Left ventricle myocardium inferior (tissue), 1 donor: ENCODE data around the gene LMF1. TPM values are rescaled to one million over a fixed set of nuclear protein-coding genes. Genes with fewer than 3 reads are reported as not detected.

Source experiments
- DNase-seq: peaks from one replicate; pipeline ENCODE4 v3.0.0-alpha.2; 2020
- H3K27ac ChIP-seq: fragments of 200-600 bp; replicated peaks from 2 replicates; pipeline ENCODE4 v1.8.0; 2021
- H3K27me3 ChIP-seq: fragments of 200-600 bp; 2 replicates; pipeline ENCODE4 v1.8.0; 2021; ENCODE audit warnings: low read depth
- H3K36me3 ChIP-seq: fragments of 200-600 bp; 2 replicates; pipeline ENCODE4 v1.8.0; 2021
- H3K4me1 ChIP-seq: fragments of 200-600 bp; 2 replicates; pipeline ENCODE4 v1.8.0; 2021
- H3K4me3 ChIP-seq: fragments of 200-600 bp; 2 replicates; pipeline ENCODE4 v1.8.0; 2021; ENCODE audit warnings: mild to moderate bottlenecking, moderate library complexity
- H3K9me3 ChIP-seq: fragments of 200-600 bp; replicated peaks from 2 replicates; pipeline ENCODE4 v1.8.0; 2021
- intact Hi-C: fragments of 100-400 bp; cut with micrococcal nuclease; formaldehyde crosslinking; loops from one replicate; pipeline ENCODE4 v1.11.0; 2022
- long read RNA-seq: library from polyadenylated mRNA; unstranded; transcript quantifications from one replicate; pipeline ENCODE4 v2.0.0, GENCODE V29; 2021
- total RNA-seq: library from RNA; stranded (reverse); fragmentation: NEBNext Ultra II Directional; extraction: Animal tissue kit (Norgen Biotek cat#: 25700); gene quantifications from one replicate; pipeline ENCODE4 v1.2.1, GENCODE V29; 2021
- TF ChIP-seq, protein P1 (sequence below): fragments of 200-600 bp; IDR thresholded peaks from 2 replicates; pipeline ENCODE4 v1.8.0; 2021; ENCODE audit warnings: antibody characterized with exemption, mild to moderate bottlenecking, borderline replicate concordance
- donor health status: DM: no; HTN: yes; CAD: no; lungs with severe emphysema.

Gene LMF1
- total RNA-seq: 6.6 TPM
- long read RNA-seq, partial matches to known transcripts: 0 of 1 reads
- long read RNA-seq, other reads (novel, unspliced or antisense): 0 of 1 reads

DNA sequence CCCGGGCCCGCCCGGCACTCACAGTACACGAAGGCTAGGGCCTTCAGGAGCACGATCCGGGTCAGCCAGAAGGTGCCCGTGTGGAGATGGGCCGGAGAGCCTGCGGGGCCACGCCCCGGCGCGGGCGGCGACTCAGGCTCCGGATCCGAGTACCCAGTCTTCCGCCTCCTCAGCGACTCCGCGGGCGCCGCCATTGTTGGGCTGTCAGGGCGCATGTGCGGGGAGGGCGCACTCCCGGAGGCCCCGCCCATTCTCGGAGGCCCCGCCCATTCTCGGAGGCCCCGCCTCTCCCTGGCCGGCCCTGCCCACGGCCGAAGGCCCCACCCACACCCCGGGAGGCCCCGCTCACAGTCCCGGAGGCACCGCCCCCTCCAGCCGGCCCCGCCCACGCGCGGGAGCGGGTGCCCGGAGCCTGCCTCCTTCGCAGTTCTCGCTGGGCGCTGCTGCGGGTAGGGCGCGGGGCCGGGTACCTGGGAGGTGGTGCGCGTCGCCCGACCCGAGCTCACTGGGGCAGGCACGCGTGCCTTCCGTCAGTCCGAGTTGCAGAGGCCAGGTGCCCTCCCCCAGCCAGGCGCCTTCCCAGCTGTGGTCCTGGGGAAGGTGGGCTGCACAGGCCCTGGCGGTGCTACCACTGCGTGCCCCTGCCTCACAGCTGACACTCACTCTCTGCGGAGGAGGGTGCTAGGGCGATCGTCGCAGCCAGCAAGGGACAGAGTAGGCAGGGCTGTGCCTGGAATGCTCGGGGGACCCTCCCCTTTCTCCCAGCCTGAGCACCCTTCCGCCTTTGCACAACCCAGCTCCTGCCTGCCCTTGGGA, at the start of gene LMF1:
Gene LMF1 (minus strand): TSS at position 219 of the 816 bp plus-strand sequence. CDS start 4 bp downstream, at position 215.
- H3K27ac ChIP-seq: peak within 1 kb of the TSS; percentile 82
- H3K36me3 ChIP-seq: peaks cover 28% of the 10 kb centered on the region
- peaks cover 39% of the 10 kb centered on the region for H3K4me1 ChIP-seq
- H3K4me3 ChIP-seq: peak within 1 kb of the TSS; percentile 85
- intact Hi-C loops: no loop called here
- TF ChIP-seq, protein P1, sequence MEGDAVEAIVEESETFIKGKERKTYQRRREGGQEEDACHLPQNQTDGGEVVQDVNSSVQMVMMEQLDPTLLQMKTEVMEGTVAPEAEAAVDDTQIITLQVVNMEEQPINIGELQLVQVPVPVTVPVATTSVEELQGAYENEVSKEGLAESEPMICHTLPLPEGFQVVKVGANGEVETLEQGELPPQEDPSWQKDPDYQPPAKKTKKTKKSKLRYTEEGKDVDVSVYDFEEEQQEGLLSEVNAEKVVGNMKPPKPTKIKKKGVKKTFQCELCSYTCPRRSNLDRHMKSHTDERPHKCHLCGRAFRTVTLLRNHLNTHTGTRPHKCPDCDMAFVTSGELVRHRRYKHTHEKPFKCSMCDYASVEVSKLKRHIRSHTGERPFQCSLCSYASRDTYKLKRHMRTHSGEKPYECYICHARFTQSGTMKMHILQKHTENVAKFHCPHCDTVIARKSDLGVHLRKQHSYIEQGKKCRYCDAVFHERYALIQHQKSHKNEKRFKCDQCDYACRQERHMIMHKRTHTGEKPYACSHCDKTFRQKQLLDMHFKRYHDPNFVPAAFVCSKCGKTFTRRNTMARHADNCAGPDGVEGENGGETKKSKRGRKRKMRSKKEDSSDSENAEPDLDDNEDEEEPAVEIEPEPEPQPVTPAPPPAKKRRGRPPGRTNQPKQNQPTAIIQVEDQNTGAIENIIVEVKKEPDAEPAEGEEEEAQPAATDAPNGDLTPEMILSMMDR: no peak
- peaks cover 3% of the 10 kb centered on the region for H3K9me3 ChIP-seq
- no peaks in the 10 kb centered on the region for H3K27me3 ChIP-seq
- DNase-seq: peak; percentile 93

DNA sequence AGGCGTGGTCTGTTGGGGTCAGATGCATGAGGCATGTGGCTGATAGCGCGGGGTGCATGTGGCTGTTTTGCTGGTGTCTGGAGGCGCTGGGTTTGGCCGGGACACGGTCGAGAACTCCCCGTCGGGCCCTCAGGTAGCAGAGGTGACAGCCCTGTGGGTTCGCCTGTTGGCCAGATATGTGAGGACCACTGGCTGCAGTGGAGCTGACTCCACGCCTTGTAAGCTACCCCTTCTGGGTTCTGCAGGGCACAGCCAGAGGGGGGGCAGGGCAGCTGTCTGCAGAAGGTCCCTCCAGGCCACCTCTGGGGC, 49.3 kb upstream of the LMF1 start:
- TF ChIP-seq, protein P1: no peak
- intact Hi-C loops: no loop called here
- H3K4me1 ChIP-seq: peaks cover 32% of the 10 kb centered on the region
- peak overlapping the region; percentile 80 for H3K27ac ChIP-seq
- H3K27me3 ChIP-seq: peaks cover 62% of the 10 kb centered on the region
- no peaks in the 10 kb centered on the region for H3K9me3 ChIP-seq
- peak overlapping the region; percentile 61 for H3K4me3 ChIP-seq
- DNase-seq: no peak
- H3K36me3 ChIP-seq: no peaks in the 10 kb centered on the region

DNA sequence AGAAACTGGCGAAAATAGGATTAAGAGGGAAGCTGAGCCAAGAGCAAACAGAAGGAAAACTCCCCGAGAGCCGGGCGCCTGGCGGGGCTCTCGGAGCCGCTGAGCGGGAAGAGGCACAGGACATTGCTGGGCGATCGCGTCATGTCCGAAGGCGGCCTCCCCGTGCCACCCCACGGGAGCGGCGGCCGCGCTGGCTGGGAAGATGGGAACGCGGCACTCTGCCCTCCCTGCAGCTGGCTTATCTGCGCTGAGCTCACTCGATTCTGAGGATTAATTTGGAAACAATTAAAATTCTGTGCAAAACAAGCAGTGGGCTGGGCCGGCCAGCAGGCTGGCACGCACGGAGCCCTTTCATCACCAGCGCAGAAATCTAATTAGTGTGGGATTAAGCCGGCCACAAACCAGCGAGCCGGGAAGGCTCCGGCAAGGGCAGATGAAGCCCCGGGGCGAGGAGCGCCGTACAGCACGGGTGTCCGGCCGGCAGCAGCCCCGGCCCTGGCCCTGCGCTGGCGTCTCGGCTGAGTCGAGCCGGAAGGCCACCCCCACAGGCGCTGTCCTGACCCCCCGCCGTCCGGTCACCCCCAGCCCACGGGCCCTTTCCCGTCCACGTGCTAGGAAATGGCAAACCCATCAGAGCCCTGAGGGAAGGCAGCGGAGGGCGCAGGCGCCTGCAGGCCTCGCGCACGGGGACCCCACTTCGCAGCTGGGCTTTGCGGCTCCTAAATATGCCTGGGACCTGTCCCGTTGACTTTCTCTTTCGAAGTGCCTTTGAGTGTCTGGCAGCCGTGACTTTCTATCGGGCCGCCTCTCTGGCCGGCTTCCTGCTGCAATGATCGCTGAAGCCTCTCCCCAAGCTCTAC, 48.7 kb upstream of the LMF1 start:
- H3K9me3 ChIP-seq: no peaks in the 10 kb centered on the region
- intact Hi-C loops: no loop called here
- peaks cover 32% of the 10 kb centered on the region for H3K4me1 ChIP-seq
- peak; percentile 65 for DNase-seq
- H3K36me3 ChIP-seq: no peaks in the 10 kb centered on the region
- H3K4me3 ChIP-seq: peak overlapping the region; percentile 61
- TF ChIP-seq, protein P1: no peak
- H3K27me3 ChIP-seq: peaks cover 56% of the 10 kb centered on the region
- H3K27ac ChIP-seq: peak overlapping the region; percentile 80

DNA sequence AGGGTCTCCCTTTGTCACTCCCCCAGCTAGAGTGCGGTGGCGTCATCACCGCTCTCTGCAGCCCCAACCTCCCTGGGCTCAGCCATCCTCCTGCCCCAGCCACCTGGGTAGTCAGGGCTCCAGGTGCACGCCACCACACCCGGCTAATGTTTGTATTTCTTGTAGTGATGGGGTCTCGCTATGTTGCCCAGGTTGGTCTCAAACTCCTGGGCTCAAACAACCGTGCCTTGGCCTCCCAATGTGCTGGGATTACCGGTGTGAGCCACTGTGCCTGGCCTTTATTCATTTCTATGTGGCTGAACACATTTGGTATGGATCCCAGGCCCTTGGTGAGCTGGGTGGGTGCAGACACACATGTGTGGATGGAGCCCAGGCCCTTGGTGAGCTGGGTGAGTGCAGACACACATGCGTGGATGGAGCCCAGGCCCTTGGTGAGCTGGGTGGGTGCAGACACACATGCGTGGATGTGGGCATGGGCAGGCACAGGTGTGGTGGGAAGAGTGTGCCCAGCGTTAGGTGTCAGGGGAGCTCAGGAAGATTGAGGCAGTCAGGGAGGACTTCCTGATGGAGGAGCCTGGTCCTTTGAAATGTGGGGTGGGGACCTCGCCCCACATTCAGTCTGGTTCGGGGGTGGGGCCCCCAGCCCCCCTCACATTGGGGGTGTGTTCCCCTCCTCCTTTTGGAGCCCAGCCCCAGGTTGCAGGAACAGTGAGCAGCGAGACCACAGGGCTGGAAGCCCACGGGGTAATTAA, 47.8 kb upstream of the LMF1 start:
- H3K27ac ChIP-seq: peak overlapping the region; percentile 80

More for the DNA sequence above, 47.8 kb upstream of the LMF1 start:
- TF ChIP-seq, protein P1: no peak
- Histone ChIP-seq H3K27me3 (peaks cover 47% of the 10 kb centered on the region), H3K4me3 (peak overlapping the region; percentile 61), H3K9me3 (no peaks in the 10 kb centered on the region), H3K4me1 (peaks cover 32% of the 10 kb centered on the region), H3K36me3 (no peaks in the 10 kb centered on the region)
- intact Hi-C loops: no loop called here
- DNase-seq: no peak
